ENCODE results near the gene CACNA2D3. TPM values are rescaled to one million over a fixed set of nuclear protein-coding genes. Genes with fewer than 3 reads are reported as not detected.

Gene CACNA2D3
- polyA plus RNA-seq, 4 donors, result 1.5 to 2.1 (median 1.7) TPM

DNA sequence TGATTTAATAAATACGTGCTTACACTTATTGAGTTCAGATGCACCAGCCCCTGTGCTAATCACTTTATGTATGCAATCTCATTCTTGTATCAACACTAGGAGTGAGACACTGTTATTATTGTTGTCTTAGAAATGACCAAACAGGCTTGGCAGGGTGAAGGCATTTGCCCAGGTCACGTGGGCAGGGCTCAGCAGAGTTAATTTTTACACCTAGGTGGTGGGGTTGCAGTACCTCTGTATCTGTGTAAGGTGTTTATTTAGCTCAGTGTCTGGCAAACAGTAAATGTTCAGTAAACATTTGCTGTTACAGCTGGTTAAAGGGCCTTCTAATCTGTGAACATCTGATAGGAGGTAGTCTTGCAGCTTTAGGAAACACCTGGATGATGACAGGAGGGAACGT lies 200.0 kb downstream of the CACNA2D3 start:
- DNase-seq (ENCODE audit: low read depth in 4 of 4, low spot score in 3 of 4), result no peak

DNA sequence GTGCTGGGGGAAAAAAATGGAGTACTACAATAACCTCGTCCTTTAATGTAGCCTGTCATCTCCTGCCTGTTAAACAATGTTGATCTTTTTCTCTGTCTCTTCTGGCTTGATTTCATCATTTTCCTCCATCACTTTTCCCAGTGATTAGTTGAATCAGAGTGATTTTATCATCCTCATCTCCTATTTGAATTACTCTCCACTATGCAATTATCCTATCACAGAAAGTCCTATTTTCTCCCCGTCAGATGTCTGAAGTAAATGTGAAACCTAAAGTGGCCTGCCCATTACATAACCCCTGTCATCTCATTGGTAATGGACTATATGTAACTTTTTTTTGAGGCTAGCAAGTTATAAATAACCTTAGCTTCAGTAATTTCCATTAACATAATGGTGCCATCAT lies 201.8 kb downstream of the CACNA2D3 start:
- DNase-seq (ENCODE audit: low read depth in 4 of 4, low spot score in 3 of 4), result no peak

DNA sequence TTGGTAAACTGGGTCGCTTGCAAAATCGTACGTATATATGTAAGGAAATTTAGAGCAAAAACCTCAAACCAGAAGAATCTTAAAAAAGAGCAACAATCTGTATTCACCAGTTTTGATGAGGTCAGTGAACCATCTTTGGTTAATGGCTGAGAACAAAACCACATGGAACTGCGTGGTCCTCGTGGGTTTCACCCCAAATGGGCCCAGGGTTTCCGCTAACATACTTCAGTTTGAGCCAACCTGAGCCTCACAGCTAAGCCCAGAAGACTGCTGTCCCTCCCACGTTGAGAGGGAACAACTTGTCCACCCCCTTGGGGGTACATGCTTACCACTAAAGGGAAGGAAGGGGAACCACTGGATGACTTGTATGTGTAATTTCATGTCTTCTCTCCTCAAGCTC lies 204.6 kb downstream of the CACNA2D3 start:
- no peak for DNase-seq (ENCODE audit: low read depth in 4 of 4, low spot score in 3 of 4)

DNA sequence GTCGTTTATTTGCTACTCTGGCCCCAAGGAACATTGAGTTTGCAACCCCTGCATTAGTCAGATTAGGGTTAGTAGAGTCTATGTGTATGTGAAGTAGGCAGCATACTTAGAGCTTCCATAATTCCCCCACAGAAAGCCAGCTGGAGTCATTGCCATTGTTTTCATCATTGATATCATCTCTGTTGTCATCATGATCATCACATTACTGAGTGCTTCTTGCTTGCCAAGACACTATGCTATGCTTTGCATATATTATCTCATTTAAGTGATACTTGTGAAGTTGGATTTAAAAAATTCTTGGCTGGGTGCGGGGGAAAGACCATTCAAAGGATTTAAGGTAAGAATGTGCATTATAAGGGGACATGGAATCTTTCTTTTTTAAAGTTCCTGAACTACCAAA lies 209.0 kb downstream of the CACNA2D3 start:
- no peak for DNase-seq (ENCODE audit: low read depth in 4 of 4, low spot score in 3 of 4)

DNA sequence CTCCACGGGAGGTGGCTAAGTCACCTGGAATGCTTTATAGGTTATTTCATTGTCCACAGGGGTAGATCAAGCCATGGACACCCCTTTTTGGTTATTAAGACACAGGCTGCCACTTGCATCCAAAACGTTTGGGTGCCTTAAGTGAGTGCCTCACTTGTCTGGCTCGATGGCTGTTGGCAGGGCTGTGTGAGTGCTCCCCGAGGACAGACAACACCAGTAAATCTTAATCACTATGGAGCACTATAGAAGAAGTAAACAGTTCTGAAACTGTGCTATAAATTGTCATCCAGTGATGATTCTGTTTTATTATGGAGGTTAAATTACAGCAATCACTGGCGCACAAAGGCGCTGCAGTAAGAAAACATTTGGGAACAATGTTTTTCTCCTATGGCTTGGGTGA lies 215.5 kb downstream of the CACNA2D3 start:
- no peak for DNase-seq (ENCODE audit: low read depth in 4 of 4, low spot score in 3 of 4)

DNA sequence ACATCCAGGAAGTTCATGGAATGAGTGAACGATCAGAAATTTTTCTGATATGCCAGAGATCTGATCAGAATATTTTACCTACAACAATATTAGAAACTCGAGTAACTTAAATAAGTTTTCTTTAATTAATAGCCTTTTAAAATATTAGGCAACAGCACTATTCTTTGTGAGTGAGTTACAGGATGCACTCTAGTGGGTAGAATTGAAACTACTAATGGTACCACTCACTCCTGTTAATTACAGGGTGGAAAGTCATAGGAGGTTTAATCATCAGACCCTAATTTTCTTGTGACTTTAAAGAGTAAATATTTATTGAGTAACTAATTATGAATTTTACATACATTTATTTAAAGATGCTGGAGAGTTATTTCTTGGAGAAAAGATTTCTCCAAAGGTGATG lies 217.3 kb downstream of the CACNA2D3 start:
- DNase-seq (ENCODE audit: low read depth in 4 of 4, low spot score in 3 of 4), result no peak

DNA sequence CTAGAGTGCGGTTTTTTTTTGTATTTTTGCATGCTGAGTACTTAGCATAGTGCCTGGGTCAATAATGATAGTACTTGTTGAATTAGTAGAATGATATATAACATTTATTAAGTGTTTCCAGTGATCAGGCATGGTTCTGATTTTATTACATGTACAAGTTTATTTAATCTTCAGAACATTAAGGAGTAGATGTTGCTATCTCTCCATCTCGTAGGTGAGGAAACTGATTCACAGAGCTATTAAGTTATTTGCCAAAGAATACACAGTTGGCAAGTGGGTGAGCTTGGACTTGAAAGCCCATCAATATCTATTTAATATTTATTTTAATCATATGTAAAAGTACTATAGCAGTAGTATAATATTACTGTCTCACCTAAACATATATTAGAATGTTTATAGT lies 219.5 kb downstream of the CACNA2D3 start:
- no peak for DNase-seq (ENCODE audit: low read depth in 4 of 4, low spot score in 3 of 4)

DNA sequence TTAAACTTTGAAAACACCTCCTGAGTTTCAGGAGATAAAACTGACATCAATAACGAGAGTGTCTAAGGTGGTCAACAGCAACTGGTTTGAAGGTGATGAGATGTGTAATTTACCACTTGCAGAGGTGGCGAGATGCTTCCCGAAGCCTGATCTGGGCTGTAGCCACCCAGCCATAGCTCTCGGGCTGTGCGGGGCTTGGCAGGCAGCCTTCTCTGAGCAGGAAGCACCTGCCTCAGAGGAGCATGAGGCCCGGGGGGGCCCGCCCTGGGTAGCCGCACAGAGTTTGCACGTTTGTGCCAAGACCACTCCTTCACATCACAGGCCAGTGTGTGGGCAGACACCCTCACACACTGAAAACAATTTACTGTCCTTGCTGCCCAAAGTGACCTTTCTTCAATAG lies 220.3 kb downstream of the CACNA2D3 start:
- DNase-seq (ENCODE audit: low read depth in 4 of 4, low spot score in 3 of 4), result no peak

DNA sequence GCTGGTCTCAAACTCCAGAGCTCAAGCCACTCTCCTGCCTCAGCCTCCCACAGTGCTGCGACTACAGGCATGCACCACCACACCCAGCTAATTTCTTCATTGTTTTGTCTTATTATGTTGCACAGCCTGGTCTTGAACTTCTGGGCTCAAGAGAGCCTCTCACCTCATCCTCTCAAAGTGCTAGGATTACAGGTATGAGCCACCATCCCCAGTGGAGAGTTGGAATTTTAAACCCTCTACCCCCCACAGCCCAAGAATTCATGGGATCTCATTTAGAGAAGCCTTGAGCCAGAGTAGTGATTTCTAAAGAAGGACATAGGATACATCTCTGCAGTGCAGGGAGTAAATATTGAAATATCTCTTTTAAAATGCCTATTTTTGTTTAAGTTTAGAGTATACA lies 221.1 kb downstream of the CACNA2D3 start:
- DNase-seq (ENCODE audit: low read depth in 4 of 4, low spot score in 3 of 4), result no peak

DNA sequence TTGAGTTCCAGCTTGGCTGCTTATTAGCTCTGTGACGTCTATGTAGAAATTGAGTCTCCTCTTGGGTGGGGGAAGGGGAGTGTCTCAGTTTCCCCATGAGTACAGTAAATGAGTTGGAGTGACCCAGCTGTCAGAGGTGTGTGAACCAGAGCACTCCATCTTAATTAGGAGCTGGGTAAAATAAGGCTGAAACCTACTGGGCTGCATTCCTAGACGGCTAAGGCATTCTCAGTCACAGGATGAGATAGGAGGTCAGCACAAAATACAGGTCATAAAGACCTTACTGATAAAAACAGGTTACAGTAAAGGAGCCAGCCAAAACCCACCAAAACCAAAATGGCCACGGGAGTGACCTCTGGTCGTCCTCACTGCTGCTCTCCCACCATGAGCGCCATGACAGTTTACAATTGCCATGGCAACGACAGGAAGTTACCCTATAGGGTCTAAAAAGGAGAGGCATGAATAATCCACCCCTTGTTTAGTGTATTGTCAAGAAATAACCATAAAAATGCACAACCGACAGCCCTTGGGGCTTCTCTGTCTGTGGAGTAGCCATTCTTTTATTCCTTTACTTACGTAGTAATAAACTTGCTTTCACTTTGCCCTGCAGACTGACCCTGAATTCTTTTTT lies 222.4 kb downstream of the CACNA2D3 start:
- DNase-seq (ENCODE audit: low read depth in 4 of 4, low spot score in 3 of 4), result no peak

DNA sequence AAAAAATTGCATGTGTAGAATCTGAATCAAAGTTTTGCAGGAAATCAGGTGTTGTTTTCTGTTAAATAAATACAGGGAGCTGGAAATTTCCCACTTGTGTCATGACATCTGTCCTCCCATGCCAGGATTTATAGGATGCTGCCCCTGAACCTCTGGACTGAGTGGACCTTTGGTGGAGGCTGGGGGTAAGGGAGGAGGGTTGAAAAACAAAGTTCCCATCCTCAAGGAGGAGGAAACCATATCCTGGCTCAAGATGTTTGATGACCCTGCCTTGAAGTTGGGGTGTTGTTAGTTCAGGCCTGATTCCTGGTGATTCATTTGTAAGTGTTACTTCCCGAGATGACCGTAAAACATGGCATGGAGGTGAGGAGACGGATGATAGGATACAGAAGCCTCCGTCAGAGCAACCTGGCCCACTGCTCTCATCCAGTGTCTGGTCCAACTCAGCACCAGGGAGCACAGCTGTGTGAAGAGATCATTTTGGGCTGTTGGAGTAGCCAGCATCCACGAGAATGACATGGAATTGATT lies 223.6 kb downstream of the CACNA2D3 start:
- DNase-seq (ENCODE audit: low read depth in 4 of 4, low spot score in 3 of 4), result no peak

DNA sequence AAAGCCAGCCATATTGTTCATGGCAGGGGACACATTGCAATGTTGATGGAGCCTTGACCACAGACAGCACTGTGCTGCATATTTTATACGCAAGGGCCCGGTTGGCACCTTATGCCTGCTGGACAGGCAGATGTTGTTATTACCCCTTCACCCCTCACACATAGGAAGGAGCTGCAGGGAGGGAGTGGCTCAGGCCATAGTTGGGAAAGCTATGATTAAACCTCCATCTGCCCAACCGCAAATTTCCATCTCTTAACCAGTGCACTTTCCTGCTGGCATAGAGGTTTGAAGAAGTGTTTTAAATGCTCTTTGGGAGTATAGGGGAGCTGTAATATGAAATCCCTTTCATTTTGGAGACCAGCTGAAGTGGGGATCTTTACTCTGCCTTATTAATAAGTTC lies 224.7 kb downstream of the CACNA2D3 start:
- no peak for DNase-seq (ENCODE audit: low read depth in 4 of 4, low spot score in 3 of 4)

DNA sequence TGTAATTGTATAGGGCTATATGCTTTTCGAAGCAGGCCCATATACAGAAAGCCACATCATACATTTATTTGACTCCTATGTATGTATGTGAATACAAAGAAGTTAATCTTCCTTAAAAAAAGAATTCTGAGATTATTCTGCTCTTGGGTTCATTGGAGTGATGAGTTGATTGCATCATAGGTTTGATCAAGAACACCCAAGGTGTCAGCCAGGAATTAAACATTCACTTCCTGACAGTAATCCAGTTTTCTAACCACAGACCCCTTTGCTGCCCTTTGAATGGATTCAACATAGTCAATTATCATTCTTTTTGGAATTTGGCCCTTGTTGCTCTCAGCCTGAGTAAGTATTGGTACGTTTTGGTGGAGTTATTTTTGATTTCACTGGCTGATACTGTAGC lies 225.6 kb downstream of the CACNA2D3 start:
- no peak for DNase-seq (ENCODE audit: low read depth in 4 of 4, low spot score in 3 of 4)

DNA sequence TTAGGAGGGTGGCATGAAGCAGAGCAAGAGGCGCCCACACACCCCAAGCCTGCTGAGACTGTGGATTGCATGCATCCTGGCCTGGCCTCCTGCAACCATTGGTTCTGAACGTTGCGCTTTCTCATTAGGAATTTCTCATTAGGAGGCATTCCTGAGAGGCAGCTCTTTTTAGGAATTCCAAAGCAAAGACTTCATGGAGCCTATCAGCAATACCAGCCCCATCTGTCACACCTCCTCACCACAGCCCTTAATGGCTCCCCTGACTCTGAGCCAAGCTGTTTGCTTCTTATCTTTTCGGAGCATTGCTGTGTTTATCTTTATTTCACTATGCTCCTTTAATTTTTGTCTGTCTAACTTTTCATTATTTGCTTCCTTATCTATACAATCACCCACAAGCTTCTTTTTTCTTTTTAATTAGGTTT lies 226.9 kb downstream of the CACNA2D3 start:
- DNase-seq (ENCODE audit: low read depth in 4 of 4, low spot score in 3 of 4), result no peak

DNA sequence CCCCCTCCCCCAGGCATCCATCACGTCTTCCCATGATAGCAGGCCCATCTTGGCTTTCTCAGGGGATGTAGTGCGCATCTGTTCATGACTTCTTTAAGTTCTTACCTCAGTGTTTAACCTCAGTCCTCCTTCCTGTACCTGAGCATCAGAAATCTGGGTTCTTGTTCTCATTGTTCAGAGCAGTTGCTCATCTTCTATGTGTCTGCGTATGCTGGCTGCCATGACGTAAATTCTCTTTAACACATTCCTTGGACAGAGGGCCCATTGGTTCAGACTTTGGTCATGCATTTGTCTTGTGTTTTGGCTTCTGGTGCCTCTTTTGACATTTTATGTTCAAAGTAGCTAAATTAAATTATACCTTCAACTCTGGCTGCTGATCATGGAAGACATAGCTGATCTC lies 227.3 kb downstream of the CACNA2D3 start:
- no peak for DNase-seq (ENCODE audit: low read depth in 4 of 4, low spot score in 3 of 4)

DNA sequence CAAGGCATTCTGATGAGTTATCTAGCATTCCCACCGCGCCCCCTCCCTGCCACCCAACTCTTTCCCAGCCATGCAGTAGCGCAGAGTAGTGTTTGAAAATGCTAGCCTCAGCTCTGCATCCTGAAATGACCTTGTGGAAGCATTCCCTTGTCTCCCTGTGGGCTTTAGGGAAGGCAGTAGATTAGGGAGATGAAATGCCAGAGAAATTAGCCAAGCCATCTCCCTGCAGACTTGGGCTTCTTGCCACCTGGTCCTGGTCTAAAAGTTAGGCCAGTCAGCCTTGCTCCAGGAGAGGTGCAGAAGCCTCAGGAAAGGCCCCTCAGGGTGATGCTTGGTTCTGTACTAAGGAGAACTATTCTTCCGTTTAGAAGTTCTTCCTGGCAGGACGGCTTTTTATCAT lies 231.2 kb downstream of the CACNA2D3 start:
- DNase-seq (ENCODE audit: low read depth in 4 of 4, low spot score in 3 of 4), result no peak

DNA sequence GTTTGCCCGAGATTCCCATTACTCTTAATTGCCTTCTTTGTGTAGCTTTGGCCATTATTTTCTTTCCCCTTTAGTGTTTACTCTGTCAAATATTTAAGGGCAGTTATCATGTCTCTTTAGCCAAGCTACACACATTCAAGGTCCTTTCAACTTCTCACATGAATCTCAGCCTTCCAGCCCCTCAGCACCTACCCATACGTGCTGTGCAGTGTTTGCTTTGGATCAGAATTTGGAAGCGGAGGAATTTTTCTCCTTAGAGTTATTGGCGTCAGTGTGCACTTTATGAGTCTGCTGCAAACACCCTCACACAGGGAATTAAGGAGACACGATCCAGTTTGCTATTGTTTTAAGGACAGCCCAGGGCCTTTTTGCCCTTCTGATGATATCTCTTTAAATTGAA lies 231.6 kb downstream of the CACNA2D3 start:
- DNase-seq (ENCODE audit: low read depth in 4 of 4, low spot score in 3 of 4), result no peak

DNA sequence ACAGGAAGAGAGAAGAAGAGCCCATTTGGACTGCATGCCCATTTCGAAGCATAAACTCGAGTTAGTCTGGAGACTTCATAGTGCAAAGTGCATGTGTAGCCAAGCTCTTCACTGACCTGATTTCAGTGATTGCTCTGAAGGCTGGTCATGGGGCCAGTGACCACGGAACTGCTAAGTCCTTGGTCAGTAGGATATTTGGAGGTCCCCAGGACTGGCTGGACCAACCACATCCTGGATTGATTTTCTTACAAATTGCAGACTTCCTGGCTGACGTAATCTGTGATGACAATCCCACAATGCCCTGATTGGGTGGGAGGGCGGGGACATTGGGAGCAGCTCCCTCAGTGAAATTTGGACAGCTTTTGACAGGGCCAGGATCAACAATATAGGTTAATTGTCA lies 233.4 kb downstream of the CACNA2D3 start:
- DNase-seq (ENCODE audit: low read depth in 4 of 4, low spot score in 3 of 4), result no peak

DNA sequence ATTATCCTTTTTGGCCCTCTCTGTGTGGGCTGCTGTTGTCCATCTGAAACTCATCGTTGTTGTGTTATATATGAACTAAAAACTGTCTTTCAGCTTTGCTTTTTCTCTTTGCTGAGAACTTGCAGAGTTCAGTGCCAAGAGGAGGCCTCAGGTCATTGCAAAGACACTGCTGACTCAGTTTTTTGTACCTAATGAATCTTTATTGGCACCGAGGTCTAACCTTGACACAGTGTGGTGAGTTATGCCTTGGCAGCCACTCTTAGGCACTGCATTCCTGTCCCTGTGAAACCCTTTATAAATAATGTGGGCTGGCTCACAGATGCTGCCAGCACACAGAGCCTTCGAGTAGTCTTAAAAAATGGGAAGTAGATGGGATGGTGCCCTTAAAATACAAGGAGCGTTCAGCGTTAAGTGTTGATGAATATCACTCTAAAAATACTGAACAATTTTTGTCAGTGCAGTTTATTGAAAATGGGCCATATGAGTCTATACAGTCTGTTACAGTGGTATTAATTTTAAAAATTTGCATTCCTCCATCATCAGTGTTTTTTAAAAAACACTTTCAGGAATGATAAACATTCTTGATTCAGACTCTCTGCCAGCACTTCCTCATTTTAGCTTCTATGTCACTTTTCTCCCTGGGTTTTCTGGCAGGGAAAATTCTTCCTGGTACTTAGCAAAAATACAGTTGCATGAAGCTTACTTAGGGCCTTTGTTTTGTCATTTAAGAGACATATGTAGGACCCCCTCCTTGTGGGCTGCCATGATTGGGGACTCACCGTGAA lies 234.1 kb downstream of the CACNA2D3 start:
- DNase-seq (ENCODE audit: low read depth in 4 of 4, low spot score in 3 of 4), result no peak

DNA sequence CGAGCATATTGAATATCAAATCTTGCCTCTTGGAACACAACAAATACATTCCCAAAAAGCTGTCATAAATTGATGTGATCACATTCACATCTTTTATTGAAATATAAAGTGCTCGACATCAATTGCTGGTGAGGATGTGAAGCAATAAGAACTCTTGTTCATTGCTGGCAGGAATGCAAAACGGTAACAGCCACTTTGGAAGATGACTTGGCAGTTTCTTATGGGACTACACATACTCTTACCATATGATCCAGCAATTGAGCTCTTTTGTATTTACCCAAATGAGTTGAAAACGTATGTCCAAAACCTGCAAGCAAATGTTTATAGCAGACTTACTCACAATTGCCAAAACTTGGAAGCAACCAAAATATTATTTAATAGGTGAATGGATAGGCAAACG lies 234.9 kb downstream of the CACNA2D3 start:
- DNase-seq (ENCODE audit: low read depth in 4 of 4, low spot score in 3 of 4), result no peak

DNA sequence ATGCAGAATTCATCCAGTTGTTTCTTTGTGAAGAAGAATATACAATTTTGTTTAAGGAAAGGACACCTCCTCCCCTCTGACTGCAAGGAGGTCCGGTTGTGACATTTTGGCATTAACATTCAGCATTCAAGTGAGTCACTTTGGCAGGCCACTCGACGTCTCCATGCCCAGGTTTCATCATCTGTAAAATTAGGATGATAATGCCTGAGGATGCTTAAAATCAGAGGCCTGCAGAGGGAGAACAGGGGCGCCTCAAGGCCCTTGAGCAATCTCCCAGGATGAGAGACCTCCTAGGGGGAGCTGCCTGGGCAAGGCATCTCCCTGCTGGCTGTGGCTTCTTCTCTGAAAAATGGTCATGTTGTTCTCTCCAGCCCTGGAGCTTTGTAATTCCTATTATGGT lies 236.0 kb downstream of the CACNA2D3 start:
- DNase-seq (ENCODE audit: low read depth in 4 of 4, low spot score in 3 of 4), result no peak

DNA sequence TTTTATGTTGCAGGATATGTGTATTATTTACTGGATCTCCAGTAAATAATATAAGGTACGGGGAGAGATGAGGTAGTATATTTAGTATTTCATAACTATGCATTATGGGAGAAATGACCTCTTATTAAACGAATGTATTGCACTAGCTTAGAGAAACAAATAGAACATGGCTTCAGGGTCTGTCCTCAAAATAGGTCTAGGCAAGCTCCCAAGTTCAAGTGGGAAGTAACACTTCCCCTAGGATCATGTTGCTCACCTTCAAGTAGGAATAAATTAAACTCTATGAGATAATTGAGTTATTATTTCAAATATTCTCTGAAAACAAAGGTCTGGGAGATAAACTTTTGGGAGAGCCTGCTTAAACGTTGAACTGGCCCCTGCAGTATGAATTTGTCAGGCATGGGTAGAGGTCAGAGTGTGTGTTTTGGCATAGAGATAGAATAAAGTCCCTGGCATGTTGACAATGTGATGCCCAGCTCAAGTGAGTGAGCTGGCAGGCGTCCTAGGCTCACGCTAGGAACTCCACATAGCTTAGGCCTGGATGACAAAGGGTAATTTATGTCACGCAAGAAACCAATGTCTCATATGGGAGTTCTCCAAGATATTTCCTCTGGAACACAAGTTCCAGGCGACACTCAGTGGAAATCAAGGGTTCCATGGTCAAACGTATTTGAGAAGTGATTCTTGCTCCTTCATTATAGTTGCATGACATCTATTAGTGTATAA lies 236.8 kb downstream of the CACNA2D3 start:
- no peak for DNase-seq (ENCODE audit: low read depth in 4 of 4, low spot score in 3 of 4)

All from right renal pelvis (tissue), 4 donors.